HG03469 (cell line): ENCODE results near the gene FUBP1.
"Not testable (repeated sequence)": the region's sequence is repeated elsewhere in the genome, so short reads cannot be mapped to it uniquely, and the experiment has no call there.

Source experiments
- ATAC-seq: cut with Tn5 transposase; IDR thresholded peaks from one replicate; pipeline ENCODE4 v1.9.1; 2021; ENCODE audit warnings: mild to moderate bottlenecking, moderate library complexity, moderate number of reproducible peaks; ENCODE audit not compliant: unreplicated experiment

Gene FUBP1

GRCh38 chr1:77978969-77979876, at the start of gene FUBP1:
TSS of gene FUBP1 (minus strand) at chr1:77979072. CDS start at chr1:77979004, 68 bp downstream.
- peak; percentile 55 for ATAC-seq

- not testable (repeated sequence) for ATAC-seq
Observed at GRCh38 chr1:78021134-78021533, 42.3 kb upstream of the FUBP1 start.

- ATAC-seq: no peak
Observed at GRCh38 chr1:78019024-78019423, 40.2 kb upstream of the FUBP1 start.

- no peak for ATAC-seq
Observed at GRCh38 chr1:78015148-78015547, 36.3 kb upstream of the FUBP1 start.

- ATAC-seq: no peak
Observed at GRCh38 chr1:78011050-78011449, 32.2 kb upstream of the FUBP1 start.

GRCh38 chr1:78009836-78010235, 31.0 kb upstream of the FUBP1 start:
- ATAC-seq: no peak

GRCh38 chr1:78009276-78009675, 30.4 kb upstream of the FUBP1 start:
- ATAC-seq: no peak

GRCh38 chr1:78007677-78008341, 28.9 kb upstream of the FUBP1 start:
- no peak for ATAC-seq

GRCh38 chr1:78006521-78006920, 27.6 kb upstream of the FUBP1 start:
- ATAC-seq: no peak

- ATAC-seq: no peak
Observed at GRCh38 chr1:78005755-78006154, 26.9 kb upstream of the FUBP1 start.

- ATAC-seq: no peak
Observed at GRCh38 chr1:78005448-78005722, 26.5 kb upstream of the FUBP1 start.

- peak; percentile 99 for ATAC-seq
Observed at GRCh38 chr1:78004719-78005447, 26.0 kb upstream of the FUBP1 start, which contains the start of gene DNAJB4. TSS of gene DNAJB4 (plus strand) at chr1:78004939. CDS start at chr1:78005111, 172 bp downstream.

- peak; percentile 24 for ATAC-seq
Observed at GRCh38 chr1:78003882-78004718, 25.2 kb upstream of the FUBP1 start.

GRCh38 chr1:78003070-78003746, 24.3 kb upstream of the FUBP1 start:
- ATAC-seq: no peak

GRCh38 chr1:78000536-78000935, 21.7 kb upstream of the FUBP1 start:
- not testable (repeated sequence) for ATAC-seq

GRCh38 chr1:77996734-77997133, 17.9 kb upstream of the FUBP1 start:
- ATAC-seq: no peak

GRCh38 chr1:77994117-77994705, 15.3 kb upstream of the FUBP1 start:
- ATAC-seq: no peak

GRCh38 chr1:77991638-77992037, 12.8 kb upstream of the FUBP1 start:
- ATAC-seq: no peak

GRCh38 chr1:77990629-77991204, 11.8 kb upstream of the FUBP1 start:
- ATAC-seq: no peak
